Muscle of leg (tissue), 11 donors: Measurements from ENCODE around the gene PTGES. TPM values are rescaled to one million over a fixed set of nuclear protein-coding genes. Genes with fewer than 3 reads are reported as not detected.

ENCODE experiments used
- DNase-seq: peaks from one replicate; pipeline ENCODE4 v3.0.0; 2013
- H3K27ac ChIP-seq: one replicate; pipeline ENCODE4 v1.5.1; 2013; ENCODE audit warnings: mild to moderate bottlenecking, low read length, control low read depth
- H3K27me3 ChIP-seq: one replicate; pipeline ENCODE4 v1.6.1; 2013; ENCODE audit warnings: low read length; ENCODE audit not compliant: control insufficient read depth, insufficient read depth
- H3K36me3 ChIP-seq: one replicate; pipeline ENCODE4 v1.6.1; 2013; ENCODE audit warnings: low read length; ENCODE audit not compliant: control insufficient read depth, insufficient read depth
- H3K4me1 ChIP-seq: one replicate; pipeline ENCODE4 v1.6.1; 2013; ENCODE audit warnings: low read length; ENCODE audit not compliant: control insufficient read depth, insufficient read depth
- H3K4me3 ChIP-seq: one replicate; pipeline ENCODE4 v1.5.1; 2013; ENCODE audit warnings: low read length, control low read depth
- H3K9me3 ChIP-seq: replicated peaks from 2 replicates; pipeline ENCODE4 v1.6.1; 2013; ENCODE audit warnings: low read depth, low read length; ENCODE audit not compliant: control insufficient read depth
- WGBS: methylation state at CpG from one replicate; pipeline ENCODE4 v1.1.5; 2013; ENCODE audit warnings: missing lambda C conversion rate; ENCODE audit not compliant: insufficient coverage; 5-methylcytosine and 5-hydroxymethylcytosine counted together
- polyA plus RNA-seq, 8 donors: library from polyadenylated mRNA; unstranded; fragments of 120-200 nt; gene quantifications; one replicate each; pipeline versions ENCODE4 v1.2.1 to v1.2.3, GENCODE V29; 2013; ENCODE audit warnings: inconsistent platforms in 1 of 8, low replicate concordance in 1 of 8; ENCODE audit not compliant: insufficient read length in 8 of 8, insufficient read depth in 1 of 8
- total RNA-seq: library from RNA; stranded (reverse); fragments of 120-200 nt; gene quantifications from one replicate; pipeline ENCODE4 v1.2.4, GENCODE V29; 2013

The PTGES gene
- total and polyA plus RNA-seq, 9 donors = 6.7 to 10.5 (median 8.5) TPM

- DNase-seq = no peak
These were observed 57.0 kb downstream of the PTGES start for GRCh38 chr9:129695870-129696269.

GRCh38 chr9:129694243-129694646 is 58.6 kb downstream of the PTGES start:
- H3K27ac ChIP-seq = no peak overlapping the region

More at GRCh38 chr9:129695870-129696269, 57.0 kb downstream of the PTGES start:
- Histone ChIP-seq H3K36me3 (no peaks in the 10 kb centered on the region), H3K27ac (no peak overlapping the region), H3K9me3 (no peaks in the 10 kb centered on the region), H3K4me3 (no peak overlapping the region), H3K4me1 (peaks cover 20% of the 10 kb centered on the region), H3K27me3 (peaks cover 38% of the 10 kb centered on the region)
- WGBS = no CpG with 5 or more reads among the region's 3 CpGs

GRCh38 chr9:129693741-129694140 is 59.1 kb downstream of the PTGES start:
- Histone ChIP-seq H3K36me3 (no peaks in the 10 kb centered on the region), H3K27ac (no peak overlapping the region), H3K9me3 (no peaks in the 10 kb centered on the region), H3K4me3 (no peak overlapping the region), H3K27me3 (peaks cover 32% of the 10 kb centered on the region), H3K4me1 (peaks cover 20% of the 10 kb centered on the region)
- DNase-seq = no peak
- WGBS = 74% methylated on average over 7 of the region's 8 CpGs

More at GRCh38 chr9:129694243-129694646, 58.6 kb downstream of the PTGES start:
- Histone ChIP-seq H3K4me3 (no peak overlapping the region), H3K4me1 (peaks cover 20% of the 10 kb centered on the region), H3K27me3 (peaks cover 34% of the 10 kb centered on the region), H3K36me3 (no peaks in the 10 kb centered on the region), H3K9me3 (no peaks in the 10 kb centered on the region)
- 57% methylated on average over 4 of the region's 11 CpGs for WGBS
- DNase-seq = no peak

- Histone ChIP-seq H3K4me1 (peaks cover 16% of the 10 kb centered on the region), H3K9me3 (no peaks in the 10 kb centered on the region), H3K36me3 (no peaks in the 10 kb centered on the region), H3K4me3 (no peak overlapping the region), H3K27ac (no peak overlapping the region), H3K27me3 (peaks cover 22% of the 10 kb centered on the region)
- no CpG with 5 or more reads among the region's 5 CpGs for WGBS
- DNase-seq = no peak
These were observed 60.3 kb downstream of the PTGES start for GRCh38 chr9:129692534-129692933.

Other genes starting within 250 kb of the PTGES start
- not detected for gene C9orf50, start 131.9 kb downstream of the PTGES start, total RNA-seq
- under 1 TPM in 4 of 8 donors, not detected in 4; 0.15 to 0.26 (median 0.19) TPM for gene C9orf50, start 131.9 kb downstream of the PTGES start, polyA plus RNA-seq
- gene NTMT1, start 126.9 kb downstream of the PTGES start, total RNA-seq = 26.9 TPM
- gene NTMT1, start 126.9 kb downstream of the PTGES start, polyA plus RNA-seq = 10 to 100 TPM; 33.2 to 41.9 (median 39.3) TPM
- gene ASB6, start 110.9 kb downstream of the PTGES start, total RNA-seq = 7.1 TPM
- 10 to 100 TPM; 11.3 to 13.4 (median 12.8) TPM for gene ASB6, start 110.9 kb downstream of the PTGES start, polyA plus RNA-seq
- gene PRRX2, start 87.4 kb downstream of the PTGES start, total RNA-seq = 8.9 TPM
- gene PRRX2, start 87.4 kb downstream of the PTGES start, polyA plus RNA-seq = 1 to 10 TPM; 2.3 to 6.4 (median 3.9) TPM
- 16.3 TPM for gene TOR1B, start 50.1 kb upstream of the PTGES start, total RNA-seq
- 10 to 100 TPM; 12.3 to 21.5 (median 14.9) TPM for gene TOR1B, start 50.1 kb upstream of the PTGES start, polyA plus RNA-seq
- 14.9 TPM for gene TOR1A, start 71.1 kb upstream of the PTGES start, total RNA-seq
- 10 to 100 TPM; 22.2 to 31.8 (median 24.4) TPM for gene TOR1A, start 71.1 kb upstream of the PTGES start, polyA plus RNA-seq
- gene C9orf78, start 82.2 kb upstream of the PTGES start, total RNA-seq = 36.2 TPM
- 10 to 100 TPM; 46.6 to 62.3 (median 50.7) TPM for gene C9orf78, start 82.2 kb upstream of the PTGES start, polyA plus RNA-seq
- 6.0 TPM for gene USP20, start 82.4 kb upstream of the PTGES start, total RNA-seq
- 10 to 100 TPM; 11.9 to 16.5 (median 14.0) TPM for gene USP20, start 82.4 kb upstream of the PTGES start, polyA plus RNA-seq